CD4-positive, alpha-beta T cell treated with Interleukin-21 for 1 hour (primary cell): ENCODE data around the gene PCARE.
"Not testable (repeated sequence)": the region's sequence is repeated elsewhere in the genome, so short reads cannot be mapped to it uniquely, and the experiment has no call there.

ENCODE experiments used
- DNase-seq: peaks from one replicate; pipeline ENCODE4 v3.0.0-alpha.2; 2020

PCARE gene

GRCh38 chr2:29090311-29090710, 16.0 kb upstream of the PCARE start:
- DNase-seq, result not testable (repeated sequence)

GRCh38 chr2:29084554-29084953, 10.2 kb upstream of the PCARE start:
- DNase-seq, result no peak

GRCh38 chr2:29082804-29083495, 8.6 kb upstream of the PCARE start:
- no peak for DNase-seq

GRCh38 chr2:29080886-29081743, 6.8 kb upstream of the PCARE start:
- DNase-seq, result no peak

GRCh38 chr2:29079887-29080286, 5.6 kb upstream of the PCARE start:
- DNase-seq, result no peak

GRCh38 chr2:29075894-29076705, 1.8 kb upstream of the PCARE start:
- DNase-seq, result no peak

GRCh38 chr2:29073933-29074332, 390 bp downstream of the PCARE start:
- DNase-seq, result no peak

- no peak for DNase-seq
Measured at GRCh38 chr2:29072971-29073725, 1.2 kb downstream of the PCARE start.

DNA sequence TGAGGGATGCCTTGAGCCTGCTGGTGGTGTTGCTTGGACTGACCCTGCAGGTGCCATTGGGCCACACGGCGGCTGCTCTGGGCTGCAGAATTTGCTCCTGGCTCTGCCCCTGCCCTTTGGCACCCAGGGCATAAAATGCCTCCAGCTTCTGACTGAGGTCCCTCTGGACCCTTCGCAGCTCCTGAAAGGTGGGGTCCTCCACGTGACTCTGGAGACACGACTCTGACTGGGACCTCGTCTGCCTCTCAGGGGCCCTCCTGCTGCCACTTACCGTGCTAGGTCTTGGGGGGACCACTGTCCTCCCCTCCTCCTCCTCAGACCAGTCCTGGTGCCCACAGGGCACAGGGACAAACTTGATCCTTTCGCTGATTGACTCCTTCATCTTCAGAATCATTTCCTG, 2.1 kb downstream of the PCARE start:
- no peak for DNase-seq

DNA sequence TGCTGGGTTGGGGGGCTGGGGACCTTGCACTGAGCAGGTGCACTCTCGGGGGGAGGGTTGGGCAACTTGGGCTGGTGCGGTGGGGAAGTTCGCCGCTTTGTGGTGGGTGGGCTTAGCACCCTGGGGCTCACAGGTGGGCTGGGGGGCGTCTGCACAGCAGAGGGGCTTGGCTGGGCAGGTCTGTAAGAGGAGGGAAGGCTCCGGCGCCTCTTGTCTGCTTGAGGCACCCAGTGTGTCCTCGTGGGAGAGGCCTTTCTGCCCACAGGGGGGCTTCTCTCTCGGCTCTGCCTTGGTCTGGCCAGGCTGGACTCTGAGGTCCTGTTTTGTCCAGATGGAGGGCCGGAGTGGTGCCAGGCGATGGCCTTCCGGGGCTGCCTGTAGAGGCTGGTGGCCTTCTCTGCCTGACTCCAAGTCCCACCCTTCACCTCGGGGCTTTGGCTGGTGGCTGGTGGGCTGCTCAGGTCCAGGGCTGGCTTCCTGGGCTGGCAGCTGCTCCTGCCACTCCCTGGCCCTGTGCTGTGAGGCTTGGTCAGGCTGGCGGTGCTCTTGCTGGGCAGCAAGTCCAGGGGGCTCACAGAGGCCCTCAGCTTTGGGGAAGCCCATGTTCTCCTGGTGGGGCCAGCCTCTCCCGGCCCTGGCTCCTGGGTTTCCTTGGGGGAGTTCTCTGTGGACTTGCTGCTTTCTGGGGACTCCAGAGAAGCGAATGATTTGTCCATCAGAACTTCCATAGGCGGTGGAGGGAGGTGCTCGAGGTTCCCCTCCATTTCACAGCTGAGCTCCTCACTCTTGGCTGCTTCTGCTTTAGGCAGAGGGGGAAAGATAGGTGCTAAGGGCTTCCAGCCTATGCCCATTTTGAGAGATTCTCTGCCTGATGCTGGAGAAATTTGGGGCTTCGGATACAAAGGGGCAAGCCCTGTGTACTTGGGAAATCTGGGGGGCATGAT, 3.0 kb downstream of the PCARE start:
- DNase-seq, result no peak

GRCh38 chr2:29070526-29070925, 3.8 kb downstream of the PCARE start:
- no peak for DNase-seq

DNA sequence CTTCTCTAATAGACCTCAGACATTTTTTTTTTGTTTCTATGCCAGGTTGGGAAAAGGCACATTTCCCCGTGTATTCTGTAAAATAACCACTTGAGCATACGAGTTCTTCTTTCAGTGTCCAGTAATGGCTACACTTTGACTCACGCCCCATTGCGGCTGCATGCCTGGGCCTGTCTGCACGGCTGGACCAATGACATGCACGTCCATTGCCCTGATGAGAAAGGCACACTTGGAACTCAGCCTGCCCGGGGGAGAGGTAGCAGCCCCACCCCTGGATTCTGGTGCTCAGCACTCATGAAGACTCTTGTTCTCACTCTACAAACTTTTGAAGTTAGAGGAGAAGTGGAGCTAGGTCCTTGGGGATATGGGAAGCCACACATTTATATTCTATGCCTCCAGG, 5.8 kb downstream of the PCARE start:
- DNase-seq, result no peak

- no peak for DNase-seq
Measured at GRCh38 chr2:29066997-29067605, 7.2 kb downstream of the PCARE start.

GRCh38 chr2:29066271-29066860, 8.0 kb downstream of the PCARE start:
- no peak for DNase-seq

GRCh38 chr2:29065068-29065811, 9.1 kb downstream of the PCARE start:
- no peak for DNase-seq

GRCh38 chr2:29064746-29065067, 9.6 kb downstream of the PCARE start:
- DNase-seq, result no peak

DNA sequence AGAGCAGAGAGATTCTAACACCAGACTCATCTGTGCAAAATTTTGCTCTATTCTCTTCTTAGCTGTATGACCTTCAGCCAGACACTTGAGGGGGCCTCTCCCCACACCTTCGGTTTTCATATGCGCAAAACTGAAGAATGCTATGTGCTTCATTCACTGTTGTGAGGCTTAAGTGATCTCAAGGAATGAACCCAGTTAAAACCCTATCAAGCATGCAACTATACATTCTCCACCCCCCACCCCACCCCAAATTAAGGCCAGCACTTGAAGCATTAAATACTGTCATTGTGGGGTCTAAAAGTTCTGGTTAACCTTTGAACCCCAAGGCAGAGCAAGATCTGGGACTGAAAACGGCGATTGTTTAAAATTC, 10.0 kb downstream of the PCARE start:
- no peak for DNase-seq

DNA sequence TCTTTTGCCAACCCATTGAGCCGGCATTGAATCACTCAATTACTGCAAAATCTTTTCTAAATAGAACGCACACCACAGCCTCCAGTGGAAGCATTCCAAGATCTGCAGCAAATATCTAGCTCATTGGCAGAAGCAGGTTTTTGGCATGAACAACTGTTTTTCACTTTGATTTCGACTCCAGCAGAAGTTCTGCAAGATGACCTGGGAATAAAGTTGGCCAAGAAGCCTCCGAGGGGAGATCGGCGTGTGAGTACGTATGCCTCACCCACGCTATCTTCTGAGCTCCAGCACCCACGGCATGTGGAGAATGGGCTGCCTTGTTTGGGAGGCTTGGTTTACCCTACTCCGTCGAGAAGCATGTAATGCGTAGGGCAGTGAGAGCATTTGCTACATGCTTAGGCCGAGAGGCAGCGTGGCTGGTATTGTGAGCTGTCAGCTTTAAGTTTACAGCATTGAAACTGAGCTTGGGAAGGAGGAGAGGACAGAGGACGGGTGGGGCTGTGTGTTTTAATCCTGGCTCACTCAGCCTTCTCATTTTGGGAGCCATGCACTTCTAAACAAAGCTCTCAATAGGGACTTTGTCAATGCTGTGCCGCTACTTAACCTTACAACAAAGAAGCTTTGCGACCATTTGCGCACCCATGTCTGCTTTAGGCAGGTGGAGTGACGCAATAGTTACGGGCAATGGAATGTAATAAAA, 10.5 kb downstream of the PCARE start:
- DNase-seq, result no peak

DNA sequence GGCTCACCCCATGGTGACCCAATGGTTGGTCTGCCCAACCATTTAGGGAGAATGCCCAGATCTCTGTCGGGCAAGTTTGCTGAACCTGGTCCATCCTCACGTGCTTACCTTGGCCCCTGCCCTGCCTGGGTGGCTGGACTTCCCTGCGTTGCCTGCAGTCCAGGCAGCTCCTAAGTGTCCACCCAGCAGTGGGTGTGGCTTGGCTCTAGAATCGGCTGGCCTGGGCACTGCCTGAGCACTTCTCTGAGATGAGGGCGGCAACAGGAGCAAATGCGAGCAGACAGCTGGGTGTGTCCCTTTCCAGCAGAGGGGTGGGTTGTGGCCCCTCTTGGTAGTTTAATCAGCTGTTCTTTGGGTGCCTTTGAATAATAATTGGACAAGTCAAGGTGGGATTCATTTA, 11.3 kb downstream of the PCARE start:
- no peak for DNase-seq

DNA sequence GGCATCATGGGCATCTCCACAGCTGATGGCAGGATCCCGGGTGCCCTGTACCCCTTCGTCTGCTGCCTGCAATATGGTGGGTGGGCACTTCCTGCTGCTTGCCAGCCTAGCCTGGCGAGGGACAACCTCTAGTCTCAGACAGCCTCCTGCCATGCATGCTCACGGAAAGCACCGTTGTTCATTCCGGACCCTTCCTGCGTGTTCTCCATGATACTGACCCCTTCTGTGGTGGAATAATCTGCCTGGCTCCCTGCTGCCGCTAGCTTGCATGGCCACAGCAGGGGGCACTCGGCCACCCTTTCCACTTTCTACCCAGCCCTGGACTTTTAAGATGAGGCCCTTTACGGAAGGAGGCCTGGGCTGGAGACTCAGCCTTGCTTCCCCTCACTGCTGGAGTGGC, 12.0 kb downstream of the PCARE start:
- DNase-seq, result no peak
